NOMO-1 treated with dmso at 0.1 percent for 144 hours (cell line): ENCODE results near the gene SDR42E1.

Experiments
- DNase-seq: peaks from one replicate; lab custom pipeline; 2025; ENCODE audit not compliant: unreplicated experiment; lab: John Stamatoyannopoulos, UW

Gene SDR42E1

GRCh38 chr16:81940781-81941560 is 70.3 kb downstream of the SDR42E1 start:
- no peak for DNase-seq

GRCh38 chr16:81939164-81940056 is 71.9 kb downstream of the SDR42E1 start:
- no peak for DNase-seq
